ENCODE results near the gene TTLL9.

The TTLL9 gene

GRCh38 chr20:31859266-31859997 is 11.0 kb upstream of the TTLL9 start:
- H3K4me3 ChIP-seq (ENCODE audit: low read length in 2 of 2), result no peak overlapping the region
- H3K27ac ChIP-seq (ENCODE audit: low read depth in 2 of 2, low read length in 2 of 2), result no peak overlapping the region
- peaks cover 7 to 8% of the 10 kb centered on the region in 2 donors for H3K4me1 ChIP-seq (ENCODE audit: control insufficient read depth in 2 of 2, insufficient read depth in 2 of 2, low read length in 2 of 2)
- no peaks in the 10 kb centered on the region for H3K9me3 ChIP-seq (ENCODE audit: control insufficient read depth in 2 of 2, low read length in 2 of 2)
- no peak overlapping the region for H3K9ac ChIP-seq (ENCODE audit: low read depth in 1 of 2, low read length in 2 of 2)
- H3K27me3 ChIP-seq (ENCODE audit: control insufficient read depth in 2 of 2, insufficient read depth in 2 of 2, low read length in 2 of 2), result peaks cover 18 to 24% of the 10 kb centered on the region in 2 donors
- H3K36me3 ChIP-seq (ENCODE audit: control insufficient read depth in 2 of 2, insufficient read depth in 2 of 2, low read length in 2 of 2), result no peaks in the 10 kb centered on the region

- H3K36me3 ChIP-seq (ENCODE audit: control insufficient read depth in 2 of 2, insufficient read depth in 2 of 2, low read length in 2 of 2), result no peaks in the 10 kb centered on the region
- peaks cover 7 to 8% of the 10 kb centered on the region in 2 donors for H3K4me1 ChIP-seq (ENCODE audit: control insufficient read depth in 2 of 2, insufficient read depth in 2 of 2, low read length in 2 of 2)
- no peak overlapping the region for H3K27ac ChIP-seq (ENCODE audit: low read depth in 2 of 2, low read length in 2 of 2)
- H3K9me3 ChIP-seq (ENCODE audit: control insufficient read depth in 2 of 2, low read length in 2 of 2), result no peaks in the 10 kb centered on the region
- H3K27me3 ChIP-seq (ENCODE audit: control insufficient read depth in 2 of 2, insufficient read depth in 2 of 2, low read length in 2 of 2), result peaks cover 18 to 24% of the 10 kb centered on the region in 2 donors
- H3K4me3 ChIP-seq (ENCODE audit: low read length in 2 of 2), result peak overlapping the region in 1 of 2 donors; percentile 23
- H3K9ac ChIP-seq (ENCODE audit: low read depth in 1 of 2, low read length in 2 of 2), result no peak overlapping the region
These were observed 10.4 kb upstream of the TTLL9 start for GRCh38 chr20:31859998-31860380.

GRCh38 chr20:31860390-31861134 is 9.9 kb upstream of the TTLL9 start:
- no peaks in the 10 kb centered on the region for H3K9me3 ChIP-seq (ENCODE audit: control insufficient read depth in 2 of 2, low read length in 2 of 2)
- peaks cover 7 to 8% of the 10 kb centered on the region in 2 donors for H3K4me1 ChIP-seq (ENCODE audit: control insufficient read depth in 2 of 2, insufficient read depth in 2 of 2, low read length in 2 of 2)
- no peaks in the 10 kb centered on the region for H3K36me3 ChIP-seq (ENCODE audit: control insufficient read depth in 2 of 2, insufficient read depth in 2 of 2, low read length in 2 of 2)
- H3K27me3 ChIP-seq (ENCODE audit: control insufficient read depth in 2 of 2, insufficient read depth in 2 of 2, low read length in 2 of 2), result peaks cover 15 to 21% of the 10 kb centered on the region in 2 donors
- peak overlapping the region in 1 of 2 donors; percentile 50 for H3K4me3 ChIP-seq (ENCODE audit: low read length in 2 of 2)
- H3K9ac ChIP-seq (ENCODE audit: low read depth in 1 of 2, low read length in 2 of 2), result no peak overlapping the region
- no peak overlapping the region for H3K27ac ChIP-seq (ENCODE audit: low read depth in 2 of 2, low read length in 2 of 2)

GRCh38 chr20:31861135-31861384 is 9.4 kb upstream of the TTLL9 start:
- peak overlapping the region; percentile 50 to 65 for H3K4me3 ChIP-seq (ENCODE audit: low read length in 2 of 2)
- no peak overlapping the region for H3K27ac ChIP-seq (ENCODE audit: low read depth in 2 of 2, low read length in 2 of 2)
- H3K27me3 ChIP-seq (ENCODE audit: control insufficient read depth in 2 of 2, insufficient read depth in 2 of 2, low read length in 2 of 2), result peaks cover 15 to 21% of the 10 kb centered on the region in 2 donors

GRCh38 chr20:31861385-31862156 is 8.9 kb upstream of the TTLL9 start:
- H3K27me3 ChIP-seq (ENCODE audit: control insufficient read depth in 2 of 2, insufficient read depth in 2 of 2, low read length in 2 of 2), result peaks cover 18 to 20% of the 10 kb centered on the region in 2 donors
- H3K9me3 ChIP-seq (ENCODE audit: control insufficient read depth in 2 of 2, low read length in 2 of 2), result no peaks in the 10 kb centered on the region
- no peaks in the 10 kb centered on the region for H3K36me3 ChIP-seq (ENCODE audit: control insufficient read depth in 2 of 2, insufficient read depth in 2 of 2, low read length in 2 of 2)
- no peak overlapping the region for H3K27ac ChIP-seq (ENCODE audit: low read depth in 2 of 2, low read length in 2 of 2)
- peak overlapping the region; percentile 51 to 65 for H3K4me3 ChIP-seq (ENCODE audit: low read length in 2 of 2)
- H3K9ac ChIP-seq (ENCODE audit: low read depth in 1 of 2, low read length in 2 of 2), result peak overlapping the region in 1 of 2 donors; percentile 42
- peaks cover 7 to 8% of the 10 kb centered on the region in 2 donors for H3K4me1 ChIP-seq (ENCODE audit: control insufficient read depth in 2 of 2, insufficient read depth in 2 of 2, low read length in 2 of 2)

More at GRCh38 chr20:31861135-31861384, 9.4 kb upstream of the TTLL9 start:
- Histone ChIP-seq H3K9me3 (ENCODE audit: control insufficient read depth in 2 of 2, low read length in 2 of 2) (no peaks in the 10 kb centered on the region), H3K4me1 (ENCODE audit: control insufficient read depth in 2 of 2, insufficient read depth in 2 of 2, low read length in 2 of 2) (peaks cover 7 to 8% of the 10 kb centered on the region in 2 donors), H3K36me3 (ENCODE audit: control insufficient read depth in 2 of 2, insufficient read depth in 2 of 2, low read length in 2 of 2) (no peaks in the 10 kb centered on the region), H3K9ac (ENCODE audit: low read depth in 1 of 2, low read length in 2 of 2) (peak overlapping the region in 1 of 2 donors; percentile 42)

GRCh38 chr20:31862157-31862470 is 8.3 kb upstream of the TTLL9 start:
- no peaks in the 10 kb centered on the region for H3K36me3 ChIP-seq (ENCODE audit: control insufficient read depth in 2 of 2, insufficient read depth in 2 of 2, low read length in 2 of 2)

GRCh38 chr20:31862506-31862905 is 7.9 kb upstream of the TTLL9 start:
- peaks cover 7 to 8% of the 10 kb centered on the region in 2 donors for H3K4me1 ChIP-seq (ENCODE audit: control insufficient read depth in 2 of 2, insufficient read depth in 2 of 2, low read length in 2 of 2)
- peaks cover 18% of the 10 kb centered on the region in 2 donors for H3K27me3 ChIP-seq (ENCODE audit: control insufficient read depth in 2 of 2, insufficient read depth in 2 of 2, low read length in 2 of 2)
- no peak overlapping the region for H3K4me3 ChIP-seq (ENCODE audit: low read length in 2 of 2)
- no peaks in the 10 kb centered on the region for H3K36me3 ChIP-seq (ENCODE audit: control insufficient read depth in 2 of 2, insufficient read depth in 2 of 2, low read length in 2 of 2)
- no peak overlapping the region for H3K27ac ChIP-seq (ENCODE audit: low read depth in 2 of 2, low read length in 2 of 2)
- H3K9ac ChIP-seq (ENCODE audit: low read depth in 1 of 2, low read length in 2 of 2), result no peak overlapping the region
- no peaks in the 10 kb centered on the region for H3K9me3 ChIP-seq (ENCODE audit: control insufficient read depth in 2 of 2, low read length in 2 of 2)

More at GRCh38 chr20:31862157-31862470, 8.3 kb upstream of the TTLL9 start:
- no peak overlapping the region for H3K4me3 ChIP-seq (ENCODE audit: low read length in 2 of 2)
- H3K9ac ChIP-seq (ENCODE audit: low read depth in 1 of 2, low read length in 2 of 2), result no peak overlapping the region
- H3K9me3 ChIP-seq (ENCODE audit: control insufficient read depth in 2 of 2, low read length in 2 of 2), result no peaks in the 10 kb centered on the region
- H3K4me1 ChIP-seq (ENCODE audit: control insufficient read depth in 2 of 2, insufficient read depth in 2 of 2, low read length in 2 of 2), result peaks cover 7 to 8% of the 10 kb centered on the region in 2 donors
- no peak overlapping the region for H3K27ac ChIP-seq (ENCODE audit: low read depth in 2 of 2, low read length in 2 of 2)
- H3K27me3 ChIP-seq (ENCODE audit: control insufficient read depth in 2 of 2, insufficient read depth in 2 of 2, low read length in 2 of 2), result peaks cover 18% of the 10 kb centered on the region in 2 donors

- Histone ChIP-seq H3K36me3 (ENCODE audit: control insufficient read depth in 2 of 2, insufficient read depth in 2 of 2, low read length in 2 of 2) (no peaks in the 10 kb centered on the region), H3K27ac (ENCODE audit: low read depth in 2 of 2, low read length in 2 of 2) (no peak overlapping the region), H3K9ac (ENCODE audit: low read depth in 1 of 2, low read length in 2 of 2) (no peak overlapping the region), H3K4me1 (ENCODE audit: control insufficient read depth in 2 of 2, insufficient read depth in 2 of 2, low read length in 2 of 2) (peaks cover 7 to 8% of the 10 kb centered on the region in 2 donors), H3K4me3 (ENCODE audit: low read length in 2 of 2) (no peak overlapping the region), H3K27me3 (ENCODE audit: control insufficient read depth in 2 of 2, insufficient read depth in 2 of 2, low read length in 2 of 2) (peaks cover 18% of the 10 kb centered on the region in 2 donors), H3K9me3 (ENCODE audit: control insufficient read depth in 2 of 2, low read length in 2 of 2) (no peaks in the 10 kb centered on the region)
These were observed 6.9 kb upstream of the TTLL9 start for GRCh38 chr20:31863296-31864085.

GRCh38 chr20:31864521-31865400 is 5.7 kb upstream of the TTLL9 start:
- no peak overlapping the region for H3K9ac ChIP-seq (ENCODE audit: low read depth in 1 of 2, low read length in 2 of 2)
- H3K36me3 ChIP-seq (ENCODE audit: control insufficient read depth in 2 of 2, insufficient read depth in 2 of 2, low read length in 2 of 2), result no peaks in the 10 kb centered on the region
- H3K4me3 ChIP-seq (ENCODE audit: low read length in 2 of 2), result no peak overlapping the region
- H3K4me1 ChIP-seq (ENCODE audit: control insufficient read depth in 2 of 2, insufficient read depth in 2 of 2, low read length in 2 of 2), result peaks cover 8 to 10% of the 10 kb centered on the region in 2 donors
- H3K9me3 ChIP-seq (ENCODE audit: control insufficient read depth in 2 of 2, low read length in 2 of 2), result no peaks in the 10 kb centered on the region
- peaks cover 17 to 21% of the 10 kb centered on the region in 2 donors for H3K27me3 ChIP-seq (ENCODE audit: control insufficient read depth in 2 of 2, insufficient read depth in 2 of 2, low read length in 2 of 2)
- H3K27ac ChIP-seq (ENCODE audit: low read depth in 2 of 2, low read length in 2 of 2), result no peak overlapping the region

Data from mucosa of rectum (tissue), 2 donors.